Stimulated activated CD4-positive, alpha-beta T cell treated with anti-CD3 and anti-CD28 coated beads, TNF-alpha, amount 100 ng/mL, for 4 hours (primary cell): ENCODE data around the gene MKS1.

Experiments used
- DNase-seq, 3 experiments: peaks; one replicate each; pipeline ENCODE4 v3.0.0-alpha.2; 2020; ENCODE audit warnings: low read depth in 3 of 3

MKS1 gene

GRCh38 chr17:58161566-58161965, 57.5 kb downstream of the MKS1 start:
- no peak for DNase-seq

DNA sequence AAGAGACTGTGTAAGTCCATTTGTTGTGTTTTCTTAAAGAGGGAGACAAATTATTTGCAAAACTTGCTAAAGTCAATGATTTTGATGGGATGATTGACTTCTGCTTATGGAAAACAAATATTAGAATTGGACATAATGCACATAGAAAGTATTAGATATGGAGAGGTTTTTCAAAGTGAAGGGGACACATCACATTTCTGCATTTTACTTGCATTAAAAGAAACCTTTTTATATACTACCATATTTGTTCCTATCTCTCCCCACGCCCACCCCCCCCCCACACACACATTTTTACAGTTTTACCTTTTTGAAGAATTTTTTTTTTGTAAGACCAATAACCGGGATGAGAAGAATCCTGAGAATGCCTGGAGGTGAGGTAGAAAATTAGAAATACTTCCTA, 60.9 kb downstream of the MKS1 start:
- no peak for DNase-seq

- DNase-seq, result peak; percentile 23 to 36 (median 29)
These were observed 61.9 kb downstream of the MKS1 start for GRCh38 chr17:58156839-58157803.
